Sigmoid colon (tissue), 3 donors: ENCODE results near the gene FCHO2.

Experiments used
- POLR2A ChIP-seq, 2 donors: fragments of 450-650 bp; IDR thresholded peaks; one replicate each; pipeline ENCODE4 v1.6.1; 2016; ENCODE audit warnings: antibody characterized with exemption in 2 of 2, mild to moderate bottlenecking in 2 of 2, moderate library complexity in 2 of 2
- TF ChIP-seq, protein P1 (sequence below), 4 experiments: fragments of 450-650 bp in 3 of 4; fragments of 200-600 bp in 1 of 4; IDR thresholded peaks; one replicate each; pipeline ENCODE4 v1.5.1; 2016 to 2019; ENCODE audit warnings: antibody characterized with exemption in 4 of 4, mild to moderate bottlenecking in 3 of 4, moderate library complexity in 2 of 4

DNA sequence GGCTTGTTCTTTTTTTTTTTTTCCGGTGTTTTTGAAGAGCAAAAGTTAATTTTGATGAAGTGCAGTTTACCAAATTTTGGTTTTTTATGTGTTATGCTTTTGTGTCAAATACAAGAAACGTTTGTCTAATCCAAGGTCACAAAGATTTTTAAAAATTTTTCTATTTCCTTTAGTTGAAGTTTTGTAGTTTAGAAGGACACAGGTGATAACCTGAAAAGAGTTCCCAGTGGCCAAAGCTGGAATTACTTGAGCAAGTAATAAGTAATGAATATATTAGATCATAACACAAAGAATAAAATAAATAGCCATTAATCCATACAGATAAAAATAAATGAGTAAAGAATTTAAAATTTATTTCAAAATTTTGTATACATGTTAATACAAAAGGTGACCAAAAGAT lies 71.5 kb downstream of the FCHO2 start:
- TF ChIP-seq, protein P1, sequence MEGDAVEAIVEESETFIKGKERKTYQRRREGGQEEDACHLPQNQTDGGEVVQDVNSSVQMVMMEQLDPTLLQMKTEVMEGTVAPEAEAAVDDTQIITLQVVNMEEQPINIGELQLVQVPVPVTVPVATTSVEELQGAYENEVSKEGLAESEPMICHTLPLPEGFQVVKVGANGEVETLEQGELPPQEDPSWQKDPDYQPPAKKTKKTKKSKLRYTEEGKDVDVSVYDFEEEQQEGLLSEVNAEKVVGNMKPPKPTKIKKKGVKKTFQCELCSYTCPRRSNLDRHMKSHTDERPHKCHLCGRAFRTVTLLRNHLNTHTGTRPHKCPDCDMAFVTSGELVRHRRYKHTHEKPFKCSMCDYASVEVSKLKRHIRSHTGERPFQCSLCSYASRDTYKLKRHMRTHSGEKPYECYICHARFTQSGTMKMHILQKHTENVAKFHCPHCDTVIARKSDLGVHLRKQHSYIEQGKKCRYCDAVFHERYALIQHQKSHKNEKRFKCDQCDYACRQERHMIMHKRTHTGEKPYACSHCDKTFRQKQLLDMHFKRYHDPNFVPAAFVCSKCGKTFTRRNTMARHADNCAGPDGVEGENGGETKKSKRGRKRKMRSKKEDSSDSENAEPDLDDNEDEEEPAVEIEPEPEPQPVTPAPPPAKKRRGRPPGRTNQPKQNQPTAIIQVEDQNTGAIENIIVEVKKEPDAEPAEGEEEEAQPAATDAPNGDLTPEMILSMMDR (IDR thresholded peaks at IDR 0.05): no peak
- TF ChIP-seq POLR2A (IDR thresholded peaks at IDR 0.05): no peak
